Activated naive CD4-positive, alpha-beta T cell treated with anti-CD3 and anti-CD28 coated beads for 36 hours (primary cell): ENCODE results near the gene RFXANK. TPM values are rescaled to one million over a fixed set of nuclear protein-coding genes. Genes with fewer than 3 reads are reported as not detected.
A peak's percentile ranks its signal among the peaks of the same experiment; 100 is the strongest.

ENCODE experiments used
- CTCF ChIA-PET: fragments of 350-600 bp; sonication (Branson Sonifier 250); formaldehyde crosslinking; loops from one replicate; lab custom pipeline; 2021; ENCODE audit warnings: antibody characterized with exemption; lab: Charles Lee
- DNase-seq: peaks from one replicate; pipeline ENCODE4 v3.0.0-alpha.2; 2020
- H3K27ac Mint-ChIP-seq: one replicate; pipeline ENCODE4 v1.8.0; 2021; ENCODE audit warnings: mild to moderate bottlenecking, mixed read lengths
- H3K27me3 Mint-ChIP-seq: one replicate; pipeline ENCODE4 v1.8.0; 2021; ENCODE audit warnings: low read depth, mixed read lengths
- H3K36me3 Mint-ChIP-seq: one replicate; pipeline ENCODE4 v1.8.0; 2021; ENCODE audit warnings: low read depth, mixed read lengths
- H3K4me1 Mint-ChIP-seq: one replicate; pipeline ENCODE4 v1.8.0; 2021; ENCODE audit warnings: low read depth, mixed read lengths
- H3K4me3 Mint-ChIP-seq: one replicate; pipeline ENCODE4 v1.8.0; 2021; ENCODE audit warnings: mild to moderate bottlenecking, moderate library complexity, mixed read lengths
- H3K9me3 Mint-ChIP-seq: one replicate; pipeline ENCODE4 v1.8.0; 2021; ENCODE audit warnings: mixed read lengths
- intact Hi-C: fragments of 100-400 bp; cut with micrococcal nuclease; formaldehyde crosslinking; loops from one replicate; pipeline ENCODE4 v1.15.1; 2023
- total RNA-seq, 2 experiments: library from RNA; stranded (reverse); gene quantifications; one replicate each; pipeline ENCODE4 v1.2.3, GENCODE V29; 2021

The RFXANK gene
- total RNA-seq, 2 experiments from 2014 or later: 48.4 to 49.3 TPM

GRCh38 chr19:19193926-19194325, 1.9 kb downstream of the RFXANK start:
- Mint-ChIP-seq H3K4me3 (peak overlapping the region; percentile 93), H3K27ac (peak overlapping the region; percentile 46), H3K36me3 (peaks cover 8% of the 10 kb centered on the region), H3K27me3 (no peaks in the 10 kb centered on the region), H3K4me1 (peaks cover 45% of the 10 kb centered on the region), H3K9me3 (no peaks in the 10 kb centered on the region)
- intact Hi-C loops: loop anchor here (2.0 kb wide), 1 partner anchor 213 kb away; no protein-coding TSS in a partner anchor
- CTCF ChIA-PET: interaction anchor here (1.4 to 2.3 kb wide), 3 partner anchors 7 to 19 kb away, joined by 3 to 8 read pairs (median 3); partner anchors contain the start of gene NR2C2AP
- no peak for DNase-seq

GRCh38 chr19:19201697-19202630, 9.9 kb downstream of the RFXANK start:
- Mint-ChIP-seq H3K27me3 (no peaks in the 10 kb centered on the region), H3K36me3 (peaks cover 17% of the 10 kb centered on the region), H3K9me3 (no peaks in the 10 kb centered on the region), H3K27ac (peak overlapping the region; percentile 89), H3K4me1 (peaks cover 23% of the 10 kb centered on the region), H3K4me3 (peak overlapping the region; percentile 90)
- intact Hi-C loops: loop anchor here (2.0 kb wide), 1 partner anchor 205 kb away; no protein-coding TSS in a partner anchor
- CTCF ChIA-PET: interaction anchor here (1.3 to 3.3 kb wide), 4 partner anchors 9 to 55 kb away, joined by 3 to 10 read pairs (median 6); partner anchors contain the start of genes BORCS8 and RFXANK
- DNase-seq: no peak

- no peaks in the 10 kb centered on the region for H3K9me3 Mint-ChIP-seq
- DNase-seq: no peak
- intact Hi-C loops: loop anchor here (1.0 to 2.0 kb wide), 3 partner anchors 10 to 204 kb away; partner anchors contain the start of genes BORCS8 and RFXANK
- peak overlapping the region; percentile 90 for H3K4me3 Mint-ChIP-seq
- peaks cover 17% of the 10 kb centered on the region for H3K36me3 Mint-ChIP-seq
- CTCF ChIA-PET: interaction anchor here (1.3 to 3.3 kb wide), 4 partner anchors 10 to 56 kb away, joined by 4 to 10 read pairs (median 6); partner anchors contain the start of genes BORCS8 and RFXANK
- H3K27ac Mint-ChIP-seq: peak overlapping the region; percentile 89
- H3K4me1 Mint-ChIP-seq: peaks cover 30% of the 10 kb centered on the region
- peaks cover 2% of the 10 kb centered on the region for H3K27me3 Mint-ChIP-seq
These were observed 10.6 kb downstream of the RFXANK start for GRCh38 chr19:19202707-19203011.

- CTCF ChIA-PET: interaction anchor here (1.0 to 3.3 kb wide), 5 partner anchors 11 to 57 kb away, joined by 3 to 10 read pairs (median 5); partner anchors contain the start of genes BORCS8 and RFXANK
- peaks cover 14% of the 10 kb centered on the region for H3K36me3 Mint-ChIP-seq
- intact Hi-C loops: loop anchor here (1.0 to 2.0 kb wide), 3 partner anchors 11 to 204 kb away; partner anchors contain the start of genes BORCS8 and RFXANK
- peaks cover 2% of the 10 kb centered on the region for H3K27me3 Mint-ChIP-seq
- no peaks in the 10 kb centered on the region for H3K9me3 Mint-ChIP-seq
- peak within 1 kb of the TSS; percentile 90 for H3K4me3 Mint-ChIP-seq
- H3K27ac Mint-ChIP-seq: peak within 1 kb of the TSS; percentile 89
- peaks cover 33% of the 10 kb centered on the region for H3K4me1 Mint-ChIP-seq
- peak; percentile 93 for DNase-seq
These were observed 11.2 kb downstream of the RFXANK start, which contains the start of gene NR2C2AP for GRCh38 chr19:19203012-19203856. Gene NR2C2AP (minus strand): TSS chr19:19203414. CDS start chr19:19203060, 354 bp downstream.

GRCh38 chr19:19204181-19204580, 12.1 kb downstream of the RFXANK start:
- peak overlapping the region; percentile 53 for H3K27ac Mint-ChIP-seq
- H3K36me3 Mint-ChIP-seq: peaks cover 12% of the 10 kb centered on the region

GRCh38 chr19:19205416-19206410, 13.7 kb downstream of the RFXANK start:
- DNase-seq: no peak
- Mint-ChIP-seq H3K4me3 (no peak overlapping the region), H3K27me3 (peaks cover 2% of the 10 kb centered on the region), H3K36me3 (peaks cover 9% of the 10 kb centered on the region), H3K9me3 (no peaks in the 10 kb centered on the region), H3K4me1 (peaks cover 33% of the 10 kb centered on the region), H3K27ac (no peak overlapping the region)
- CTCF ChIA-PET: interaction anchor here (0.8 to 1.7 kb wide), 3 partner anchors 13 to 31 kb away, joined by 3 to 4 read pairs (median 3); partner anchors contain the start of genes BORCS8 and RFXANK
- intact Hi-C loops: no loop called here

More at GRCh38 chr19:19204181-19204580, 12.1 kb downstream of the RFXANK start:
- H3K9me3 Mint-ChIP-seq: no peaks in the 10 kb centered on the region
- peaks cover 33% of the 10 kb centered on the region for H3K4me1 Mint-ChIP-seq
- no peak for DNase-seq
- H3K4me3 Mint-ChIP-seq: peak overlapping the region; percentile 90
- CTCF ChIA-PET: interaction anchor here (0.7 to 1.7 kb wide), 3 partner anchors 11 to 19 kb away, joined by 3 to 4 read pairs (median 3); partner anchors contain the start of genes BORCS8 and RFXANK
- intact Hi-C loops: no loop called here
- peaks cover 2% of the 10 kb centered on the region for H3K27me3 Mint-ChIP-seq

- intact Hi-C loops: no loop called here
- Mint-ChIP-seq H3K4me1 (peaks cover 26% of the 10 kb centered on the region), H3K36me3 (peaks cover 9% of the 10 kb centered on the region), H3K27ac (no peak overlapping the region), H3K4me3 (no peak overlapping the region), H3K27me3 (peaks cover 8% of the 10 kb centered on the region), H3K9me3 (no peaks in the 10 kb centered on the region)
- no peak for DNase-seq
- CTCF ChIA-PET: interaction anchor here (1.4 kb wide), 1 partner anchor 32 kb away, joined by 3 read pairs; no protein-coding TSS in a partner anchor
These were observed 14.9 kb downstream of the RFXANK start for GRCh38 chr19:19206938-19207337.

GRCh38 chr19:19207637-19208572, 15.8 kb downstream of the RFXANK start:
- DNase-seq: no peak
- no peak overlapping the region for H3K27ac Mint-ChIP-seq
- peaks cover 17% of the 10 kb centered on the region for H3K4me1 Mint-ChIP-seq
- H3K9me3 Mint-ChIP-seq: no peaks in the 10 kb centered on the region
- no peak overlapping the region for H3K4me3 Mint-ChIP-seq
- H3K36me3 Mint-ChIP-seq: peaks cover 1% of the 10 kb centered on the region
- CTCF ChIA-PET: no interaction called here
- H3K27me3 Mint-ChIP-seq: peaks cover 11% of the 10 kb centered on the region
- intact Hi-C loops: no loop called here

- Mint-ChIP-seq H3K36me3 (no peaks in the 10 kb centered on the region), H3K27ac (no peak overlapping the region), H3K27me3 (peaks cover 25% of the 10 kb centered on the region), H3K4me1 (peaks cover 15% of the 10 kb centered on the region), H3K4me3 (no peak overlapping the region), H3K9me3 (no peaks in the 10 kb centered on the region)
- DNase-seq: no peak
- intact Hi-C loops: no loop called here
- CTCF ChIA-PET: interaction anchor here (1.0 kb wide), 1 partner anchor 54 kb away, joined by 3 read pairs; a partner anchor contains a TSS
These were observed 17.3 kb downstream of the RFXANK start for GRCh38 chr19:19209372-19209771.
